HG03558 (cell line): ENCODE data around the gene CDKN1C.

Source experiments
- ATAC-seq: cut with Tn5 transposase; IDR thresholded peaks from one replicate; pipeline ENCODE4 v1.9.1; 2021; ENCODE audit warnings: moderate number of reproducible peaks; ENCODE audit not compliant: unreplicated experiment; ENCODE audit errors: extremely low read depth

The CDKN1C gene

GRCh38 chr11:2853401-2853800 lies 32.2 kb downstream of the CDKN1C start:
- no peak for ATAC-seq

- no peak for ATAC-seq
Observed at GRCh38 chr11:2849994-2850770, 35.4 kb downstream of the CDKN1C start.

GRCh38 chr11:2848497-2848896 lies 37.1 kb downstream of the CDKN1C start:
- ATAC-seq, result no peak

- no peak for ATAC-seq
Observed at GRCh38 chr11:2847561-2847960, 38.0 kb downstream of the CDKN1C start.

GRCh38 chr11:2846470-2846869 lies 39.1 kb downstream of the CDKN1C start:
- no peak for ATAC-seq

GRCh38 chr11:2846056-2846455 lies 39.5 kb downstream of the CDKN1C start:
- ATAC-seq, result no peak

GRCh38 chr11:2844996-2845395 lies 40.6 kb downstream of the CDKN1C start:
- no peak for ATAC-seq

- no peak for ATAC-seq
Observed at GRCh38 chr11:2844116-2844842, 41.3 kb downstream of the CDKN1C start.

GRCh38 chr11:2843551-2843950 lies 42.0 kb downstream of the CDKN1C start:
- ATAC-seq, result no peak

GRCh38 chr11:2842876-2843275 lies 42.7 kb downstream of the CDKN1C start:
- ATAC-seq, result no peak

GRCh38 chr11:2841411-2842190 lies 44.0 kb downstream of the CDKN1C start:
- ATAC-seq, result no peak

- ATAC-seq, result no peak
Observed at GRCh38 chr11:2839395-2839943, 46.1 kb downstream of the CDKN1C start.

GRCh38 chr11:2838676-2839294 lies 46.8 kb downstream of the CDKN1C start:
- ATAC-seq, result no peak

- no peak for ATAC-seq
Observed at GRCh38 chr11:2838091-2838490, 47.5 kb downstream of the CDKN1C start.

GRCh38 chr11:2837651-2838050 lies 47.9 kb downstream of the CDKN1C start:
- ATAC-seq, result no peak

GRCh38 chr11:2837096-2837601 lies 48.4 kb downstream of the CDKN1C start:
- ATAC-seq, result no peak

GRCh38 chr11:2836315-2837095 lies 49.1 kb downstream of the CDKN1C start:
- no peak for ATAC-seq

- no peak for ATAC-seq
Observed at GRCh38 chr11:2835751-2836150, 49.8 kb downstream of the CDKN1C start.

- ATAC-seq, result no peak
Observed at GRCh38 chr11:2835296-2835695, 50.3 kb downstream of the CDKN1C start.
